Articular chondrocyte of knee joint (primary cell): ENCODE measurements around the gene MYF5. TPM values are rescaled to one million over a fixed set of nuclear protein-coding genes. Genes with fewer than 3 reads are reported as not detected.

ENCODE experiments used
- total RNA-seq: library from RNA; depleted of rRNA; stranded (reverse); fragments of >200 nt; gene quantifications from 2 replicates; pipeline ENCODE4 v1.2.3, GENCODE V29; 2012

Gene MYF5
- not detected in 2 replicates for total RNA-seq

DNA sequence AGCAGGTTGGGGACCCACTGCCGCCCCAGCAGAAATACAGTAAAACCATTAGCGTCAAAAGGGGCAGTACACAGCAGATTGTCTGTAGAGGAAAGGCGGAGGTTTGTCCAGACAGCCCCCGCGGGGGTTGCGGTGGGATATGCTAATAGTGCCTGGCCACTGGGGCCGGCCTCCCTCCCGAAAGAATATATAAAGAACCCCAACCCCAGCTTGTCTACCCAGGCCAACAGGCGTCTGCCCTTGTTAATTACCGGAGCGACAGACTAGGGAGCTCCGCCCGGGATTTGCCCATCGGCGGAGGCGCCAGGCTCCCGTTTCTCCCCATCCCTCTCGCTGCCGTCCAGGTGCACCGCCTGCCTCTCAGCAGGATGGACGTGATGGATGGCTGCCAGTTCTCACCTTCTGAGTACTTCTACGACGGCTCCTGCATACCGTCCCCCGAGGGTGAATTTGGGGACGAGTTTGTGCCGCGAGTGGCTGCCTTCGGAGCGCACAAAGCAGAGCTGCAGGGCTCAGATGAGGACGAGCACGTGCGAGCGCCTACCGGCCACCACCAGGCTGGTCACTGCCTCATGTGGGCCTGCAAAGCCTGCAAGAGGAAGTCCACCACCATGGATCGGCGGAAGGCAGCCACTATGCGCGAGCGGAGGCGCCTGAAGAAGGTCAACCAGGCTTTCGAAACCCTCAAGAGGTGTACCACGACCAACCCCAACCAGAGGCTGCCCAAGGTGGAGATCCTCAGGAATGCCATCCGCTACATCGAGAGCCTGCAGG lies at the start of gene MYF5:
Gene MYF5, plus strand, starts transcription at position 217 of the 774 bp plus-strand sequence. Its CDS starts 152 bp downstream, at position 369.

DNA sequence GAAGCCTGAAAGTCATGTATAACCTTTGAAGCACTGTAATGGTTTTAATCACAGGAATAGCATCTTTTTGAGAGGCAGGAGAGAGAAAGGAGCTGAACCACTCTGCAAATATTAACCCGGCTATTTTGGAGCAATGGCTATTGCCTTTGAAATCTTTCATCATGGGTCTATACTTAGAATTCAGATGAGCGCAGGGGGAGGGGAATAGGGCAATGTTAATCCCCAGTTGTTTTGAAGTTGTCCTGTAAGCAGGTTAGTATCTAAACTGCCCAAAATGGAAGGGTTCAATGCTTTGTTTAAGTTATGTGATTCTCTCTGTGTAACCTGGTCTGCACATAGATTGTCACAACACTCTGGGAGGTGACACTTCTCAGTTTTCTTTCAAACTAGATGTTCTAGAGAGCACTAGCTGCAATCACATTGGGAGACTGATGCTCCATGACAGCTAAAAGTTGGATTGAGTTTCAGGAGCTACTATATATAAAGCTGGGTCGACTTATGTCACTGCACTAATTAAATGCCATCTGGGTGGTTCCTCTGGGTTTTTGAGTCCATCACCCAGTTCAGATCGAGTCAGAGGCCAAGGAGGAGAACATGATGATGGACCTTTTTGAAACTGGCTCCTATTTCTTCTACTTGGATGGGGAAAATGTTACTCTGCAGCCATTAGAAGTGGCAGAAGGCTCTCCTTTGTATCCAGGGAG lies 9.4 kb upstream of the MYF5 start, which contains the start of gene MYF6:
Gene MYF6, plus strand, starts transcription at position 509 of the 704 bp plus-strand sequence. Its CDS starts 86 bp downstream, at position 595.

Other genes starting within 250 kb of the MYF5 start
- gene MYF6, start 9.3 kb upstream of the MYF5 start, total RNA-seq = not detected in 2 replicates
- gene LIN7A, start 221.0 kb downstream of the MYF5 start, total RNA-seq = 0.13 TPM in 1 of 2 replicates, not detected in the other